GM23248 (cell line): Measurements from ENCODE around the gene SOAT1.

Source experiments
- EZH2 ChIP-seq: fragments of 200-600 bp; sonication (generic); IDR thresholded peaks from 2 replicates; pipeline ENCODE4 v1.6.1; 2018; ENCODE audit warnings: antibody characterized with exemption, mild to moderate bottlenecking; ENCODE audit not compliant: insufficient read depth, poor library complexity, severe bottlenecking
- EZH2phosphoT487 ChIP-seq: fragments of 200-600 bp; sonication (generic); IDR thresholded peaks from 2 replicates; pipeline ENCODE4 v1.6.1; 2018; ENCODE audit warnings: antibody characterized with exemption, moderate library complexity, mild to moderate bottlenecking, low read depth; ENCODE audit not compliant: insufficient read depth

GRCh38 chr1:179253286-179253972 lies 40.2 kb upstream of the SOAT1 start:
- no peak for TF ChIP-seq EZH2
- TF ChIP-seq EZH2phosphoT487, result no peak
